Esophagus squamous epithelium (tissue), 5 donors: Measurements from ENCODE around the gene NLRP11. TPM values are rescaled to one million over a fixed set of nuclear protein-coding genes. Genes with fewer than 3 reads are reported as not detected.

Experiments
- DNase-seq: peaks from one replicate; lab custom pipeline; 2025; lab: John Stamatoyannopoulos, UW
- H3K27ac ChIP-seq, 4 donors: fragments of 200-600 bp; sonication (generic); one replicate each; pipeline ENCODE4 v1.5.1; 2016 to 2019; ENCODE audit warnings: mild to moderate bottlenecking in 1 of 4
- H3K27me3 ChIP-seq, 4 donors: fragments of 200-600 bp; sonication (generic); 1 replicate in 3 of 4; 2 replicates in 1 of 4; pipeline versions ENCODE4 v1.5.1 to v1.6.0; 2017 to 2021; ENCODE audit warnings: antibody characterized with exemption in 1 of 4
- H3K36me3 ChIP-seq, 3 donors: fragments of 200-600 bp; sonication (generic); one replicate each; pipeline ENCODE4 v1.5.1; 2016 to 2019
- H3K4me1 ChIP-seq, 3 donors: fragments of 200-600 bp; sonication (generic); one replicate each; pipeline ENCODE4 v1.5.1; 2017 to 2019
- H3K4me3 ChIP-seq, 4 donors: fragments of 200-600 bp; sonication (generic); 1 replicate in 3 of 4; 2 replicates in 1 of 4; pipeline ENCODE4 v1.5.1; 2016 to 2019; ENCODE audit warnings: mild to moderate bottlenecking in 2 of 4, moderate library complexity in 1 of 4
- H3K9me3 ChIP-seq, 3 donors: fragments of 200-600 bp; sonication (generic); one replicate each; pipeline ENCODE4 v1.5.1; 2016 to 2019
- POLR2A ChIP-seq, 4 donors: fragments of 450-650 bp; IDR thresholded peaks; one replicate each; pipeline ENCODE4 v1.6.1; 2017; ENCODE audit warnings: antibody characterized with exemption in 4 of 4, mild to moderate bottlenecking in 4 of 4, moderate library complexity in 3 of 4
- WGBS, 2 donors: methylation state at CpG; one replicate each; pipeline ENCODE4 v1.1.5; 2018; 5-methylcytosine and 5-hydroxymethylcytosine counted together
- intact Hi-C: fragments of 100-400 bp; cut with DNase I; formaldehyde crosslinking; loops from one replicate; pipeline ENCODE4 v1.15.0; 2022
- total RNA-seq, 4 donors: library from RNA; depleted of rRNA; stranded (reverse); fragments of >200 nt; gene quantifications; one replicate each; pipeline ENCODE4 v1.1.0, GENCODE V29; 2016
- TF ChIP-seq, protein P1 (sequence below), 6 experiments: fragments of 450-650 bp in 4 of 6; fragments of 200-600 bp in 2 of 6; sonication (generic) in 2 of 6; IDR thresholded peaks; one replicate each; pipeline ENCODE4 v1.5.1; 2016 to 2019; ENCODE audit warnings: antibody characterized with exemption in 6 of 6, mild to moderate bottlenecking in 4 of 6, moderate library complexity in 4 of 6
- donor health status: DM: yes; HTN: yes; CAD: no.

The NLRP11 gene
- total RNA-seq, 4 donors from 2014 or later = not detected

DNA sequence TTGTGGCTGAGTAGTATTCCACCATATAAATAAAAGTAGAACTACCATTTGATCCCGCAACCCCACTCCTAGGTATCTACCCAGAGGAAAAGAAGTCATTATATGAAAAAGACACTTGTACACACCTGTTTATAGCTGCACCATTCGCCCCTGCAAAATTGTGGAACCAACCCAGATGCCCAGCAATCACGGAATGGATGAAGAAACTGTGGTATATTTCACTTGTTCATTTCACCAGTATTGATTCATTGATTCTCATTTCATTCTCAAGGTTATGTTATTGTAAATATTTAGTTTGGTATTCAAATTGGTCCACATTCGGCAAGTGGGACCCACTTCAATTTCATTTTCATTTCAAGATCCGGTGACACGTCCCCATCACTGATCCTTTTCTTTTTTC lies 81.1 kb downstream of the NLRP11 start:
- 86% methylated on average over 6 of the region's 6 CpGs for WGBS, 2 donors
- DNase-seq = no peak
- intact Hi-C loops = no loop called here
- H3K36me3 ChIP-seq = no peaks in the 10 kb centered on the region
- no peaks in the 10 kb centered on the region for H3K27me3 ChIP-seq
- TF ChIP-seq, protein P1, sequence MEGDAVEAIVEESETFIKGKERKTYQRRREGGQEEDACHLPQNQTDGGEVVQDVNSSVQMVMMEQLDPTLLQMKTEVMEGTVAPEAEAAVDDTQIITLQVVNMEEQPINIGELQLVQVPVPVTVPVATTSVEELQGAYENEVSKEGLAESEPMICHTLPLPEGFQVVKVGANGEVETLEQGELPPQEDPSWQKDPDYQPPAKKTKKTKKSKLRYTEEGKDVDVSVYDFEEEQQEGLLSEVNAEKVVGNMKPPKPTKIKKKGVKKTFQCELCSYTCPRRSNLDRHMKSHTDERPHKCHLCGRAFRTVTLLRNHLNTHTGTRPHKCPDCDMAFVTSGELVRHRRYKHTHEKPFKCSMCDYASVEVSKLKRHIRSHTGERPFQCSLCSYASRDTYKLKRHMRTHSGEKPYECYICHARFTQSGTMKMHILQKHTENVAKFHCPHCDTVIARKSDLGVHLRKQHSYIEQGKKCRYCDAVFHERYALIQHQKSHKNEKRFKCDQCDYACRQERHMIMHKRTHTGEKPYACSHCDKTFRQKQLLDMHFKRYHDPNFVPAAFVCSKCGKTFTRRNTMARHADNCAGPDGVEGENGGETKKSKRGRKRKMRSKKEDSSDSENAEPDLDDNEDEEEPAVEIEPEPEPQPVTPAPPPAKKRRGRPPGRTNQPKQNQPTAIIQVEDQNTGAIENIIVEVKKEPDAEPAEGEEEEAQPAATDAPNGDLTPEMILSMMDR (IDR thresholded peaks at IDR 0.05) = no peak
- no peak for TF ChIP-seq POLR2A (IDR thresholded peaks at IDR 0.05)
- no peak overlapping the region for H3K27ac ChIP-seq
- no peaks in the 10 kb centered on the region for H3K9me3 ChIP-seq
- H3K4me1 ChIP-seq = no peaks in the 10 kb centered on the region
- H3K4me3 ChIP-seq = no peak overlapping the region

DNA sequence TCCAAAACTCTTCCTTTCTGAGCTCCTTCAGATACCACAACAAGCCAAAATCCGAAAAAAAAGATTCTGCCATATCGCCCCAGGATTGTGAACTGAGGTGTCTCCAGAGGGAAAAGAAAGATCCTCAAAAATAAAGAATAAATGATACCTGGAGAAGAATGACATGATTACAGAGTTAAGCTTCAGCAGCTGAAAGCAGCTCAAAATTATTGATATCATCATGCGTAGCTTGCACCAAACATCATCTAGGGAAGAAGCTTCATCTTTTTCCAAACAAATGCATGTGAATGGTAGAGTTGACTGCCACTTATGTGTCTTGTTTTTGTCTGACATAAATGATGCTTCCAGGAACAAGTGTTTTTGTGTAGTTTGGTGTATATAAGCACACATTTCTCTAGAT lies 93.5 kb downstream of the NLRP11 start, which contains the start of gene NLRP9:
NLRP9 (minus strand) TSS at position 101 of the 400 bp plus-strand sequence; CDS start at position 73, 28 bp downstream.
- WGBS, 2 donors = 80 to 90% methylated on average over 3 of the region's 3 CpGs
- TF ChIP-seq, protein P1 (IDR thresholded peaks at IDR 0.05) = no peak
- TF ChIP-seq POLR2A (IDR thresholded peaks at IDR 0.05) = no peak
- Histone ChIP-seq H3K27ac (no peak within 1 kb of the TSS), H3K9me3 (no peaks in the 10 kb centered on the region), H3K4me3 (no peak within 1 kb of the TSS), H3K4me1 (no peaks in the 10 kb centered on the region), H3K36me3 (no peaks in the 10 kb centered on the region), H3K27me3 (no peaks in the 10 kb centered on the region)
- intact Hi-C loops = no loop called here
- DNase-seq = no peak

Other genes starting within 250 kb of the NLRP11 start
- gene FIZ1, start 232.5 kb downstream of the NLRP11 start, total RNA-seq = 10 to 100 TPM in 1 of 4 donors, 1 to 10 TPM in 3; 5.8 to 12.7 (median 7.9) TPM
- gene ZNF524, start 231.7 kb downstream of the NLRP11 start, total RNA-seq = 10 to 100 TPM; 17.7 to 25.9 (median 22.9) TPM
- 1 to 10 TPM; 2.7 to 5.3 (median 3.3) TPM for gene ZNF865, start 226.4 kb downstream of the NLRP11 start, total RNA-seq
- 1 to 10 TPM; 2.9 to 6.9 (median 4.4) TPM for gene ZNF784, start 207.4 kb downstream of the NLRP11 start, total RNA-seq
- gene ZNF580, start 191.0 kb downstream of the NLRP11 start, total RNA-seq = 10 to 100 TPM in 3 of 4 donors, 1 to 10 TPM in 1; 8.8 to 19.1 (median 12.9) TPM
- gene ZNF581, start 188.3 kb downstream of the NLRP11 start, total RNA-seq = 10 to 100 TPM; 11.8 to 20.2 (median 14.0) TPM
- 1 to 10 TPM; 2.4 to 7.2 (median 4.6) TPM for gene CCDC106, start 183.8 kb downstream of the NLRP11 start, total RNA-seq
- gene U2AF2, start 177.0 kb downstream of the NLRP11 start, total RNA-seq = 100 to 1,000 TPM in 2 of 4 donors, 10 to 100 TPM in 2; 85.0 to 112 (median 99.7) TPM
- 100 to 1,000 TPM in 1 of 4 donors, 10 to 100 TPM in 3; 52.1 to 168 (median 77.4) TPM for gene EPN1, start 156.8 kb downstream of the NLRP11 start, total RNA-seq
- gene NLRP9, start 93.6 kb downstream of the NLRP11 start, total RNA-seq = not detected
- gene RFPL4A, start 72.9 kb downstream of the NLRP11 start, total RNA-seq = not detected
- gene RFPL4AL1, start 62.9 kb downstream of the NLRP11 start, total RNA-seq = not detected
- gene NLRP4, start 4.5 kb upstream of the NLRP11 start, total RNA-seq = under 1 TPM in 1 of 4 donors, not detected in 3; 0.30 TPM
- not detected for gene NLRP13, start 100.3 kb upstream of the NLRP11 start, total RNA-seq
- not detected for gene NLRP8, start 115.8 kb upstream of the NLRP11 start, total RNA-seq
- not detected for gene NLRP5, start 154.8 kb upstream of the NLRP11 start, total RNA-seq